ENCODE measurements around the gene CDH23.

Gene CDH23

GRCh38 chr10:71581376-71581775, 184.7 kb downstream of the CDH23 start:
- TF ChIP-seq CTCF (IDR thresholded peaks at IDR 0.05; ENCODE audit: poor library complexity, severe bottlenecking): no peak
- no peaks in the 10 kb centered on the region for H3K36me3 ChIP-seq (ENCODE audit: low read depth)
- no peak overlapping the region for H3K4me3 ChIP-seq (ENCODE audit: severe bottlenecking)
- no peak overlapping the region for H3K27ac ChIP-seq (ENCODE audit: poor library complexity, severe bottlenecking)
- no peaks in the 10 kb centered on the region for H3K4me1 ChIP-seq (ENCODE audit: insufficient read depth, poor library complexity, severe bottlenecking)
- H3K27me3 ChIP-seq (ENCODE audit: insufficient read depth, poor library complexity, severe bottlenecking): no peaks in the 10 kb centered on the region
- H3K9me3 ChIP-seq (ENCODE audit: severe bottlenecking): no peaks in the 10 kb centered on the region
- DNase-seq (ENCODE audit: low spot score): no peak
- ATAC-seq (ENCODE audit: low read depth): no peak

DNA sequence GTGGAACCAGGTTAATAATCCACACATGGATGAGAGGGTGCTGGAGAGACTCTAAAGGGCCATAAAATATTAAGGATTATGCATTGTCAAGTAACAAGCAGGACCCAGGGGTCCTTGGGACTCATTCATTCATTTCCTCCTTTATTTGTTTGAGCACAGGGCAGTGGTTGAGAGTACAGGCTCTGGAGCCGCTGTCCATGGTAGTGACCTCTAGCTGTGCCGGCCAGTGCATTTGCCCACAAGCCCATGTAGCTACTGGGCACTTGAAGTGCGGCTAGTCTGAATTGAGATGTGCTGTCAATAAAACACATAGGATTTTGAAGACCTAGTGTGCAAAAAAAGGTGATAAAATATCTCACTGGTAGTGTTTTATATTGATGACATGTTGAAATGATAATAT, 185.3 kb downstream of the CDH23 start:
- Histone ChIP-seq H3K4me1 (ENCODE audit: insufficient read depth, poor library complexity, severe bottlenecking) (no peaks in the 10 kb centered on the region), H3K36me3 (ENCODE audit: low read depth) (no peaks in the 10 kb centered on the region), H3K9me3 (ENCODE audit: severe bottlenecking) (no peaks in the 10 kb centered on the region), H3K27ac (ENCODE audit: poor library complexity, severe bottlenecking) (no peak overlapping the region), H3K27me3 (ENCODE audit: insufficient read depth, poor library complexity, severe bottlenecking) (no peaks in the 10 kb centered on the region), H3K4me3 (ENCODE audit: severe bottlenecking) (no peak overlapping the region)
- ATAC-seq (ENCODE audit: low read depth) (peak; percentile 21; the same call in 1 of the 3 replicates), DNase-seq (ENCODE audit: low spot score) (no peak)
- TF ChIP-seq CTCF (IDR thresholded peaks at IDR 0.05; ENCODE audit: poor library complexity, severe bottlenecking): no peak

DNA sequence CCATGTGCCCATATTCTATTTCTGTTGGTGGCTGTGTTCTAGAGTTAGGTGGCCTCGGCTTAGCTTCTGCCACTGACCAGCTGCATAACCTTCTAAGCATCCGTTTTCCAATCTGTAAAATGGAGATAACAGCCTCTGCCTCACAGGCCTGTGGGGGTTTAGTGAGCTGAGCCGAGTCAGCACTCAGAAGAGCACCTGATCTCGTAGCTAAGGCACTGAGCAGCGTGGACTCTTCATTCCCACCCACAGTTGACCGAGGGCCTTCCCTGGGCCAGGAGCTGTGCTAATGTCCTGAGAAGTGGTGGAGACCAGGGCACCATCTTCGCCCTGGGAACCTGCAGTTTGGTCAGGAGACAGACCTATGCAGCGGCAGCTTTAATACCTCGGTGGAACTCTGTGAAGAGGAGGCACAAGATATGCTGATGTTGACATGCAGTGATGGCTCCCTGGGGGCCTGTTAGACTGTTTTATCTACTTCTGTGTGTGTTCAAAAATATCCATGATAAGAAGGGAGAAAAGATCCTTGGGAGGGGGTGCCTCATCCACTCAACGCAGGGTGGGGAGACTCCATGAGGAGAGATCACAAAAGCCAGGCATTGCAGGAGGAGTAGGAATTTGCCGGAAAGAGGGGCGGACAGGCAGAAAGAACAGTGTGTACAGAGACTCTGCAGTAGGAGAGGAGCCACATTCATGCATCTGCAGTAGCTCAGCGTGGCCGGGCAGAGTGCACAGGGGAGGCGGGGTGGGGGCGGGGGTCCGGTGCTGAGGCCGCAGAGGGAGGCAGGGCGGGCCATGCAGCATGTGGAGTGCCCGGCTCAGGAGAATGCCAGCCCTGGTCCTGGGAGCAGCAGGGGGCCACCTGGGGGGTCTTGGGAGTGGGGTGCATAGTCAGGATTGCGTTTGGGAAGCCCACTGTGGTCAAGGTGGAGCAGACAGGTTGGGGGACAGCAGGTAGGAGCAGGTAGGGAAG, 186.1 kb downstream of the CDH23 start:
- H3K36me3 ChIP-seq (ENCODE audit: low read depth): no peaks in the 10 kb centered on the region
- no peak for TF ChIP-seq CTCF (IDR thresholded peaks at IDR 0.05; ENCODE audit: poor library complexity, severe bottlenecking)

DNA sequence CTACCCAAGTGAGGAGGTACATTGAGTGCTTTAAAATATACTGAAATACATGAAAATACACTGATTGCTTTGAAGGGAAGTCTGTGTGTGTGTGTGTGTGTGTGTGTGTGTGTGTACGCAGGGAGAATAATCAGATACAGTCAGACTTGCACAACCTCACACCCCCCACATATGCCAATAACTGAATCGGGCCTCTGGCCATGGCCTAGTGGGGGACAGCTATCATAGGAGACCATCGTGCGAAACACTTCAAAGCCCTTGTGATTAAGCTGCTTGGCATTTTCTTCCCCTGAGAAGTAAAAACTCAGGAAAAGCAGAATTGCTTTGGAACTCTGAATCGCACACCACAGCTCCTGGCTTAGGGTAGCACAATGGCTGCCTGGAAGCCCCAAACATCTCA, 187.7 kb downstream of the CDH23 start:
- DNase-seq (ENCODE audit: low spot score): no peak
- H3K27me3 ChIP-seq (ENCODE audit: insufficient read depth, poor library complexity, severe bottlenecking): no peaks in the 10 kb centered on the region
- ATAC-seq (ENCODE audit: low read depth): no peak
- no peak overlapping the region for H3K27ac ChIP-seq (ENCODE audit: poor library complexity, severe bottlenecking)
- no peak overlapping the region for H3K4me3 ChIP-seq (ENCODE audit: severe bottlenecking)
- no peaks in the 10 kb centered on the region for H3K4me1 ChIP-seq (ENCODE audit: insufficient read depth, poor library complexity, severe bottlenecking)
- H3K9me3 ChIP-seq (ENCODE audit: severe bottlenecking): no peaks in the 10 kb centered on the region
- no peaks in the 10 kb centered on the region for H3K36me3 ChIP-seq (ENCODE audit: low read depth)
- no peak for TF ChIP-seq CTCF (IDR thresholded peaks at IDR 0.05; ENCODE audit: poor library complexity, severe bottlenecking)

More for the DNA sequence above, 186.1 kb downstream of the CDH23 start:
- no peaks in the 10 kb centered on the region for H3K27me3 ChIP-seq (ENCODE audit: insufficient read depth, poor library complexity, severe bottlenecking)
- no peak overlapping the region for H3K27ac ChIP-seq (ENCODE audit: poor library complexity, severe bottlenecking)
- DNase-seq (ENCODE audit: low spot score): no peak
- no peaks in the 10 kb centered on the region for H3K4me1 ChIP-seq (ENCODE audit: insufficient read depth, poor library complexity, severe bottlenecking)
- no peak for ATAC-seq (ENCODE audit: low read depth)
- no peak overlapping the region for H3K4me3 ChIP-seq (ENCODE audit: severe bottlenecking)
- no peaks in the 10 kb centered on the region for H3K9me3 ChIP-seq (ENCODE audit: severe bottlenecking)
